Neural crest cell (in vitro differentiated cells): ENCODE measurements around the gene C2orf15. TPM values are rescaled to one million over a fixed set of nuclear protein-coding genes. Genes with fewer than 3 reads are reported as not detected.
"Not testable (repeated sequence)": the region's sequence is repeated elsewhere in the genome, so short reads cannot be mapped to it uniquely, and the experiment has no call there.

Experiments used
- DNase-seq: peaks from one replicate; pipeline ENCODE4 v3.0.0; 2021; ENCODE audit warnings: low read depth, mixed read lengths, low spot score
- H3K27ac Mint-ChIP-seq: one replicate; pipeline ENCODE4 v1.8.0; 2021; ENCODE audit warnings: mild to moderate bottlenecking, mixed read lengths; ENCODE audit not compliant: unreplicated experiment
- H3K27me3 Mint-ChIP-seq: 2 replicates; pipeline ENCODE4 v1.8.0; 2021; ENCODE audit warnings: low read depth, mild to moderate bottlenecking, mixed read lengths
- H3K36me3 Mint-ChIP-seq: 2 replicates; pipeline ENCODE4 v1.8.0; 2021; ENCODE audit warnings: low read depth, mild to moderate bottlenecking, mixed read lengths
- H3K4me1 Mint-ChIP-seq: 2 replicates; pipeline ENCODE4 v1.8.0; 2021; ENCODE audit warnings: mixed read lengths
- H3K4me3 Mint-ChIP-seq: one replicate; pipeline ENCODE4 v1.8.0; 2021; ENCODE audit warnings: mild to moderate bottlenecking, mixed read lengths
- H3K9me3 Mint-ChIP-seq: 2 replicates; pipeline ENCODE4 v1.8.0; 2021; ENCODE audit warnings: mixed read lengths
- total RNA-seq: library from RNA; stranded (reverse); gene quantifications from 2 replicates; pipeline ENCODE4 v1.2.1, GENCODE V29; 2021
- TF ChIP-seq, protein P1 (sequence below): fragments of 200-600 bp; sonication (generic); conservative IDR thresholded peaks from 2 replicates; pipeline ENCODE4 v1.5.0; 2021; ENCODE audit warnings: antibody characterized with exemption, mild to moderate bottlenecking

Gene C2orf15
- total RNA-seq, 1 donor from 2014 or later = 0.37 TPM

DNA sequence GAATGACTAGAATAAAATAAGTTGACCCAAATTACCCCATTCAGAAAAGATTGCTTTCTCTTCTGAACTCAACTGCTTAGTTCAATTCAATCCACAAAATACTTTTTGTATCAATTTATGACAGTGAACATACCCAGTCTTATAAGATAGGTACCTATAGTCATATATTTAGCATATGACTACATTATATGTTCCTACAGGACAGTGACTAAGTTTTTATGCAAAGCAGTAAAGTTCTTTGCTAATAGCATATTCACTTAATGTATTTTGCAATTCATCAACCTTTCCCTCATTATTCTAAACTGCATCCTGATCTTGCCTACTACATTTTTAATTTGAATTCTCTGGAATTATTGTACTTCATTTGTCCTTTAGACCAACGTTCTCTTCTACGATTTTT lies 30.3 kb upstream of the C2orf15 start:
- Mint-ChIP-seq H3K27me3 (no peaks in the 10 kb centered on the region), H3K27ac (no peak overlapping the region), H3K9me3 (no peaks in the 10 kb centered on the region), H3K36me3 (no peaks in the 10 kb centered on the region), H3K4me3 (no peak overlapping the region), H3K4me1 (peaks cover 9% of the 10 kb centered on the region)
- no peak for DNase-seq
- TF ChIP-seq, protein P1, sequence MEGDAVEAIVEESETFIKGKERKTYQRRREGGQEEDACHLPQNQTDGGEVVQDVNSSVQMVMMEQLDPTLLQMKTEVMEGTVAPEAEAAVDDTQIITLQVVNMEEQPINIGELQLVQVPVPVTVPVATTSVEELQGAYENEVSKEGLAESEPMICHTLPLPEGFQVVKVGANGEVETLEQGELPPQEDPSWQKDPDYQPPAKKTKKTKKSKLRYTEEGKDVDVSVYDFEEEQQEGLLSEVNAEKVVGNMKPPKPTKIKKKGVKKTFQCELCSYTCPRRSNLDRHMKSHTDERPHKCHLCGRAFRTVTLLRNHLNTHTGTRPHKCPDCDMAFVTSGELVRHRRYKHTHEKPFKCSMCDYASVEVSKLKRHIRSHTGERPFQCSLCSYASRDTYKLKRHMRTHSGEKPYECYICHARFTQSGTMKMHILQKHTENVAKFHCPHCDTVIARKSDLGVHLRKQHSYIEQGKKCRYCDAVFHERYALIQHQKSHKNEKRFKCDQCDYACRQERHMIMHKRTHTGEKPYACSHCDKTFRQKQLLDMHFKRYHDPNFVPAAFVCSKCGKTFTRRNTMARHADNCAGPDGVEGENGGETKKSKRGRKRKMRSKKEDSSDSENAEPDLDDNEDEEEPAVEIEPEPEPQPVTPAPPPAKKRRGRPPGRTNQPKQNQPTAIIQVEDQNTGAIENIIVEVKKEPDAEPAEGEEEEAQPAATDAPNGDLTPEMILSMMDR = no peak

DNA sequence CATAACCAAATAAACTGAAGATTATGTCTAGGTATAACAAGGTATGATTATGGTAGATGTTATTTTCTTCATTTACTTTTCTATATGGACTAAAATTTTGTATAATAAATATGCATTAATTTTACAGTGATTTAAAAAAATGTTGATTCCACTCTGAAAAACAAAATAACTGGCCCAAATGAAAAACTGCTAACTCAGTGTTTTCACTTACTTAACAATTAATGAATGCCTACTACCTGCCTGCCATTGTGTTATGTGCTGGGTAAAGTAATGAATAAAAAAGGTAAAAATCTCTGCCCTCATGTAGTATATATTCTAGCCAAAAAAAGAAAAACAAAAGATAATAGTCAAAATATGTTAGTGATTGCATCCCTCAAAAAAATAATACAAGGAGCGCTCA lies 29.6 kb upstream of the C2orf15 start:
- no peaks in the 10 kb centered on the region for H3K9me3 Mint-ChIP-seq
- no peaks in the 10 kb centered on the region for H3K27me3 Mint-ChIP-seq
- peaks cover 9% of the 10 kb centered on the region for H3K4me1 Mint-ChIP-seq
- TF ChIP-seq, protein P1 = no peak
- DNase-seq = no peak
- H3K27ac Mint-ChIP-seq = no peak overlapping the region
- H3K4me3 Mint-ChIP-seq = no peak overlapping the region
- no peaks in the 10 kb centered on the region for H3K36me3 Mint-ChIP-seq

DNA sequence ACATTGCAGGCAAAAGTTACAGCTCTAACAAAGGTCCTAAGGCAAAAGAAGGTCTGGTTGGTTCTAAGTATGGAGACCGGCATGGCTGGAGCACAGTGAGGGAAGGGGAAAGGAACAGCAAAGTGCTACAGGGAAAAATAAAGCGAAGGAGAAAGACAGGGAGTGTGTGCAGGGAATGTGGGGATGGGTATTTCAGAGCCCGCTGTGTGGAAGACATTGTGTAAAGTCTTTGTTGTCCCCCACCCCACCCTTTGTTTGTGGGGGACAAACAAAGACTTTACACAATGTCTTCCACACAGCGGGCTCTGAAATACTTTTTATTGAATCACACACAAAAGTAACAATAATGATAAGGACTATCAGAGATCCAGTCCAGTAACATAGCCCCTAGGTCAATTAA lies 28.9 kb upstream of the C2orf15 start:
- Mint-ChIP-seq H3K4me1 (peaks cover 9% of the 10 kb centered on the region), H3K9me3 (no peaks in the 10 kb centered on the region), H3K4me3 (no peak overlapping the region), H3K36me3 (no peaks in the 10 kb centered on the region), H3K27ac (peak overlapping the region; percentile 65), H3K27me3 (no peaks in the 10 kb centered on the region)
- DNase-seq = no peak
- TF ChIP-seq, protein P1 = no peak

GRCh38 chr2:99127981-99128380 lies 13.5 kb upstream of the C2orf15 start:
- H3K36me3 Mint-ChIP-seq = peaks cover 46% of the 10 kb centered on the region

DNA sequence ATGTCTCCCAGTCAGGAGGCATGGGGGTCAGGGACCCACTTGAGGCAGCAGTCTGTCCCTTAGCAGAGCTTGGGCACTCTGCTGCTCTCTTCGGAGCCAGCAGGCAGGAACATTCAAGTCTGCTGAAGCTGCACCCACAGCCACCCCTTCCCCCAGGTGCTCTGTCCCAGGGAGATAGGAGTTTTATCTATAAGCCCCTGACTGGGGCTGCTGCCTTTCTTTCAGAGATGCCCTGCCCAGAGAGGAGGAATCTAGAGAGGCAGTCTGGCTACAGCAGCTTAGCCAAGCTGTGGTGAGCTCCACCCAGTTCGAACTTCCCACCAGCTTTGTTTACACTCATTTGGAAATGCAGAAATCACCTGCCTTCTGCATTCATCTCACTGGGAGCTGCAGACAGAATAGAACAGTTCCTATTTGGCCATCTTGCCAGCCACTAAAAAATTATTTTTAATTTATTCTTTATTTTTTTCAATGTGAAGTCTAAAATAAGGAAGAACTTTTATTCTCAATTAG lies 6.4 kb upstream of the C2orf15 start:
- Mint-ChIP-seq H3K9me3 (peaks cover 25% of the 10 kb centered on the region), H3K36me3 (peaks cover 36% of the 10 kb centered on the region)
- H3K27me3 Mint-ChIP-seq = not testable (repeated sequence)

More at GRCh38 chr2:99127981-99128380, 13.5 kb upstream of the C2orf15 start:
- TF ChIP-seq, protein P1 = no peak
- peaks cover 4% of the 10 kb centered on the region for H3K4me1 Mint-ChIP-seq
- DNase-seq = no peak
- peaks cover 31% of the 10 kb centered on the region for H3K9me3 Mint-ChIP-seq
- H3K27me3 Mint-ChIP-seq = no peaks in the 10 kb centered on the region
- H3K27ac Mint-ChIP-seq = no peak overlapping the region
- no peak overlapping the region for H3K4me3 Mint-ChIP-seq

GRCh38 chr2:99139003-99139402 lies 2.5 kb upstream of the C2orf15 start:
- Mint-ChIP-seq H3K4me1 (peaks cover 18% of the 10 kb centered on the region), H3K36me3 (peaks cover 14% of the 10 kb centered on the region), H3K27ac (no peak overlapping the region), H3K27me3 (peaks cover 23% of the 10 kb centered on the region), H3K9me3 (peaks cover 3% of the 10 kb centered on the region), H3K4me3 (peak overlapping the region; percentile 39)
- DNase-seq = no peak
- TF ChIP-seq, protein P1 = no peak

More for the DNA sequence above, 6.4 kb upstream of the C2orf15 start:
- not testable (repeated sequence) for H3K4me3 Mint-ChIP-seq, H3K4me1 Mint-ChIP-seq, DNase-seq, H3K27ac Mint-ChIP-seq
